CD8-positive, alpha-beta memory T cell (primary cell): ENCODE results near the gene TBC1D17. TPM values are rescaled to one million over a fixed set of nuclear protein-coding genes. Genes with fewer than 3 reads are reported as not detected.
"Not testable (repeated sequence)": the region's sequence is repeated elsewhere in the genome, so short reads cannot be mapped to it uniquely, and the experiment has no call there.

Experiments
- CTCF ChIA-PET: fragments of 350-600 bp; sonication (Branson Sonifier 250); formaldehyde crosslinking; loops from one replicate; lab custom pipeline; 2021; ENCODE audit warnings: antibody characterized with exemption; lab: Charles Lee
- POLR2A ChIA-PET: fragments of 350-600 bp; sonication (Branson Sonifier 250); formaldehyde crosslinking; loops from one replicate; lab custom pipeline; 2021; ENCODE audit warnings: antibody characterized with exemption; lab: Charles Lee
- DNase-seq, 5 donors: peaks; one replicate each; pipeline versions ENCODE4 v3.0.0 to v3.0.0-alpha.2; 2020 to 2022; ENCODE audit warnings: mixed read lengths in 1 of 5
- H3K27ac ChIP-seq: one replicate; pipeline ENCODE4 v1.7.0; 2013; ENCODE audit warnings: low read depth, mild to moderate bottlenecking, low read length, moderate library complexity
- H3K27me3 ChIP-seq: 2 replicates; pipeline ENCODE4 v1.7.0; 2013; ENCODE audit warnings: low read length, mild to moderate bottlenecking; ENCODE audit not compliant: insufficient read depth, poor library complexity, severe bottlenecking
- H3K36me3 ChIP-seq: 2 replicates; pipeline ENCODE4 v1.7.0; 2013; ENCODE audit warnings: mild to moderate bottlenecking, low read length, moderate library complexity; ENCODE audit not compliant: insufficient read depth
- H3K4me1 ChIP-seq: 2 replicates; pipeline ENCODE4 v1.7.0; 2013; ENCODE audit warnings: mild to moderate bottlenecking, low read length, moderate library complexity; ENCODE audit not compliant: insufficient read depth
- H3K4me3 ChIP-seq: 2 replicates; pipeline ENCODE4 v1.7.0; 2013; ENCODE audit warnings: mild to moderate bottlenecking, low read length
- H3K9me3 ChIP-seq: 2 replicates; pipeline ENCODE4 v1.7.0; 2013; ENCODE audit warnings: mild to moderate bottlenecking, low read length
- H3K27ac Mint-ChIP-seq, 8 donors: one replicate each; pipeline ENCODE4 v1.8.0; 2020 to 2021; ENCODE audit warnings: mixed read lengths in 8 of 8, mild to moderate bottlenecking in 6 of 8, inconsistent platforms in 3 of 8, moderate library complexity in 3 of 8
- H3K27me3 Mint-ChIP-seq, 2 donors: one replicate each; pipeline ENCODE4 v1.8.0; 2020 to 2021; ENCODE audit warnings: mixed read lengths in 2 of 2, mild to moderate bottlenecking in 1 of 2, moderate library complexity in 1 of 2
- H3K36me3 Mint-ChIP-seq, 3 donors: one replicate each; pipeline ENCODE4 v1.8.0; 2020 to 2021; ENCODE audit warnings: mixed read lengths in 3 of 3, inconsistent platforms in 1 of 3, mild to moderate bottlenecking in 1 of 3
- H3K4me1 Mint-ChIP-seq, 3 donors: one replicate each; pipeline ENCODE4 v1.8.0; 2020 to 2021; ENCODE audit warnings: mixed read lengths in 3 of 3, inconsistent platforms in 1 of 3, mild to moderate bottlenecking in 1 of 3
- H3K4me3 Mint-ChIP-seq, 7 donors: one replicate each; pipeline ENCODE4 v1.8.0; 2020 to 2021; ENCODE audit warnings: mixed read lengths in 7 of 7, mild to moderate bottlenecking in 6 of 7, moderate library complexity in 4 of 7, inconsistent platforms in 2 of 7
- H3K9me3 Mint-ChIP-seq, 5 donors: one replicate each; pipeline ENCODE4 v1.8.0; 2020 to 2022; ENCODE audit warnings: mixed read lengths in 5 of 5, mild to moderate bottlenecking in 3 of 5, moderate library complexity in 2 of 5, inconsistent platforms in 1 of 5
- polyA plus RNA-seq: library from polyadenylated mRNA; unstranded; fragments of 300-500 nt; fragmentation: Illumina TruSeq; gene quantifications from one replicate; pipeline ENCODE4 v1.2.3, GENCODE V29; 2021
- total RNA-seq, 2 experiments: library from RNA; stranded (reverse); gene quantifications; one replicate each; pipeline ENCODE4 v1.2.3, GENCODE V29; 2021

TBC1D17 gene
- total and polyA plus RNA-seq, 3 experiments from 2014 or later = 16.8 to 33.5 (median 31.7) TPM

DNA sequence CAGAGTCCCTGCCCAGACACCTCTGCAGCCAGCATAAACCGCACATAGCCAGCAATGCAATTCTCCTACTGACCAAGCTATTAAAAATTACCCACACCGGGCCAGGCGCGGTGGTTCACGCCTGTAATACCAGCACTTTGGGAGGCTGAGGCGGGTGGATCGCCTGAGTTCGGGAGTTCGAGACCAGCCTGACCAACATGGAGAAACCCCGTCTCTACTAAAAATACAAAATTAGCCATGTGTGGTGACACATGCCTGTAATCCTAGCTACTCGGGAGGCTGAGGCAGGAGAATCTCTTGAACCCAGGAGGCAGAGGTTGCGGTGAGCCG lies 47.3 kb downstream of the TBC1D17 start:
- H3K27ac ChIP-seq, H3K27me3 ChIP-seq, CTCF ChIA-PET, H3K9me3 ChIP-seq, DNase-seq, H3K27me3 Mint-ChIP-seq, H3K4me3 ChIP-seq, POLR2A ChIA-PET, H3K27ac Mint-ChIP-seq, H3K9me3 Mint-ChIP-seq: not testable (repeated sequence)
- Histone ChIP-seq H3K36me3 (peaks cover 36% of the 10 kb centered on the region), H3K4me1 (peaks cover 23% of the 10 kb centered on the region)
- H3K36me3 Mint-ChIP-seq = peaks cover 0 to 79% (median 10%) of the 10 kb centered on the region in 3 donors
- peaks cover 38 to 71% (median 46%) of the 10 kb centered on the region in 3 donors for H3K4me1 Mint-ChIP-seq
- peak overlapping the region in 1 of 7 donors; percentile 74 for H3K4me3 Mint-ChIP-seq

GRCh38 chr19:49925486-49925885 lies 48.0 kb downstream of the TBC1D17 start:
- Mint-ChIP-seq H3K36me3 (peaks cover 0 to 76% (median 8%) of the 10 kb centered on the region in 3 donors), H3K9me3 (peaks cover 0 to 3% (median 0%) of the 10 kb centered on the region in 5 donors), H3K4me3 (peak overlapping the region in 3 of 7 donors; percentile 8 to 58 (median 41)), H3K27me3 (peaks cover 0 to 7% of the 10 kb centered on the region in 2 donors), H3K4me1 (peaks cover 42 to 74% (median 49%) of the 10 kb centered on the region in 3 donors), H3K27ac (peak overlapping the region in 1 of 8 donors; percentile 23)
- Histone ChIP-seq H3K4me1 (peaks cover 29% of the 10 kb centered on the region), H3K27ac (no peak overlapping the region), H3K27me3 (no peaks in the 10 kb centered on the region), H3K4me3 (no peak overlapping the region), H3K36me3 (peaks cover 36% of the 10 kb centered on the region), H3K9me3 (no peaks in the 10 kb centered on the region)
- ChIA-PET CTCF (no interaction called here), POLR2A (no interaction called here)
- no peak for DNase-seq

GRCh38 chr19:49926515-49926914 lies 49.0 kb downstream of the TBC1D17 start:
- peaks cover 48 to 76% (median 58%) of the 10 kb centered on the region in 3 donors for H3K4me1 Mint-ChIP-seq
- Histone ChIP-seq H3K9me3 (no peaks in the 10 kb centered on the region), H3K4me1 (peaks cover 34% of the 10 kb centered on the region), H3K36me3 (peaks cover 30% of the 10 kb centered on the region), H3K27me3 (no peaks in the 10 kb centered on the region), H3K27ac (no peak overlapping the region), H3K4me3 (no peak overlapping the region)
- peaks cover 0 to 3% (median 0%) of the 10 kb centered on the region in 5 donors for H3K9me3 Mint-ChIP-seq
- peaks cover 0 to 66% (median 8%) of the 10 kb centered on the region in 3 donors for H3K36me3 Mint-ChIP-seq
- peak overlapping the region in 2 of 7 donors; percentile 31 to 52 for H3K4me3 Mint-ChIP-seq
- H3K27me3 Mint-ChIP-seq = peaks cover 0 to 7% of the 10 kb centered on the region in 2 donors
- peak overlapping the region in 1 of 8 donors; percentile 61 for H3K27ac Mint-ChIP-seq
- ChIA-PET POLR2A (no interaction called here), CTCF (no interaction called here)
- DNase-seq = no peak

DNA sequence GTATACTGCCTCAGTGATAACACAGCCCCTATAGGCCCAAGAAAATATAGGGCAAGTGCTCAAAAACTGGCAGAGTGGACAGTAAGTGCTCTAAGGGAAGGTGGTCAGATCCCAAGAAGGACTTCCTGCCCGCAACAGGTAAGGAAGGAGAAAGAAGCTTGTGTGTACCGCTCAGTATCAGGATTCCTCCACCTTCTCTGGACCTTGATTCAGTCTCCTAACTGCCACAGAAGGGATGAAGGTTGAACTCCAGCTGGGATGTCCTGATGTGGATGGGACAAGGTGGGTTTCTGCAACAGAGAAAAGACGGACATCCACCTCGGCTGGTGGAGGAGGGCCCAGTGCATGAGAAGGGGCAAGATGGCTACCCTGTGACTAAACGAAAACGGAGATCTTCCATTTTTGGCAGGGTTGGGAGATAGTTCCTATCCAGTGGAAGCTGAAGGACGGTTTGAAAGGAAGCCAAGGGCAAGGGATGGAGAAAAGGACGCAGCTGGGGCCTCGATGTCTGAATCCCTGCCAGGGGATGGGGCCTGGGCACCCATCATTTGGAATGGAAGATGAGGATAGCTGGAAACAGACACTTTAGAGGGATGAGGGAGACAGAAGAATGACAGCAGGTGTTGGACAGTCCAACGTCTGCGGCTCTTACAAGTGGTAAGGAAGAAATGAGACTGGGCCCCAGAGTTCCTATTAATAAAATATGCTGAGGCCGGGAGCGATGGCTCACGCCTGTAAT lies 50.2 kb downstream of the TBC1D17 start:
- H3K4me3 Mint-ChIP-seq = peak overlapping the region; percentile 92 to 99 (median 98)
- CTCF ChIA-PET = no interaction called here
- peaks cover 0 to 3% (median 0%) of the 10 kb centered on the region in 5 donors for H3K9me3 Mint-ChIP-seq
- peaks cover 55 to 76% (median 60%) of the 10 kb centered on the region in 3 donors for H3K4me1 Mint-ChIP-seq
- no peak overlapping the region for H3K27ac ChIP-seq
- peaks cover 24% of the 10 kb centered on the region for H3K36me3 ChIP-seq
- peaks cover 0 to 55% (median 8%) of the 10 kb centered on the region in 3 donors for H3K36me3 Mint-ChIP-seq
- peak overlapping the region; percentile 20 for H3K4me3 ChIP-seq
- POLR2A ChIA-PET = interaction anchor here (0.7 kb wide), 1 partner anchor 45 kb away, joined by 3 read pairs; no protein-coding TSS in a partner anchor
- no peak for DNase-seq
- H3K27me3 Mint-ChIP-seq = peaks cover 0 to 7% of the 10 kb centered on the region in 2 donors
- no peaks in the 10 kb centered on the region for H3K9me3 ChIP-seq
- H3K27ac Mint-ChIP-seq = peak overlapping the region; percentile 43 to 99 (median 92)
- H3K27me3 ChIP-seq = no peaks in the 10 kb centered on the region
- peaks cover 39% of the 10 kb centered on the region for H3K4me1 ChIP-seq

DNA sequence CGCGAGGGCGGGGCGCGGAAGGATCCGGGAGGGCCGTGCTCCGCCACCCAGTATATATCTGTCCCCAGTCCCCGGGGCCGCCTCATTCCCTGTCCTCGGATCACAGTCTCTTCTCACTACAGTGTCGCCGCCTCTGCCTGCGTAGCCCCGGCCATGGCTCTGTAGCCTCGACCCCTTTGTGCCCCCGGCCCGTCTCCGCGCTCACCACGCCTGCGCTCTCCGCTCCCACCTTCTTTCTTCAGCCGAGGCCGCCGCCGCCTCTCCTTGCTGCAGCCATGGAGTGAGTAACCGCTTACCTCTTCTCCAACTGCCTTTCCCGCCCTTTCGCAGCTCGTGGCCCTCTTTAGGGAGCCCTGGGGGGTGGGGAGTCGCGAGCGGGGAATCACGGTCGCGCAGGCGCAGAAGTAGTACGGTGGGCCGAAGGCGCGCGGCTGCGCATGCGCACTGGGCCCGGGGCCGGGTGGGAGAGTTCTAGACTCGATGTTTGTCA lies 51.7 kb downstream of the TBC1D17 start, which contains the start of the genes ATF5 and NUP62:
TSS of gene ATF5 (plus strand) at position 85 of the 490 bp plus-strand sequence. CDS start 1,646 bp downstream, outside the sequence.
TSS of gene NUP62 (minus strand) at position 384 of the 490 bp plus-strand sequence. CDS start 19,697 bp downstream, outside the sequence.
- Histone ChIP-seq H3K9me3 (no peaks in the 10 kb centered on the region), H3K36me3 (peaks cover 16% of the 10 kb centered on the region), H3K4me3 (peak within 1 kb of the TSS; percentile 96), H3K27ac (peak within 1 kb of the TSS; percentile 82), H3K4me1 (peaks cover 46% of the 10 kb centered on the region), H3K27me3 (no peaks in the 10 kb centered on the region)
- Mint-ChIP-seq H3K27ac (peak within 1 kb of the TSS; percentile 88 to 99 (median 98)), H3K36me3 (peaks cover 0 to 41% (median 8%) of the 10 kb centered on the region in 3 donors), H3K4me3 (peak within 1 kb of the TSS; percentile 92 to 99 (median 98)), H3K9me3 (peaks cover 0 to 3% (median 0%) of the 10 kb centered on the region in 5 donors), H3K4me1 (peaks cover 61 to 75% (median 72%) of the 10 kb centered on the region in 3 donors), H3K27me3 (peaks cover 0 to 7% of the 10 kb centered on the region in 2 donors)
- peak; percentile 88 to 94 (median 91) for DNase-seq
- ChIA-PET POLR2A (interaction anchor here (0.5 to 2.2 kb wide), 11 partner anchors 32 to 339 kb away, joined by 3 to 13 read pairs (median 5); partner anchors contain the start of genes AKT1S1, IL4I1, PNKP and TBC1D17), CTCF (interaction anchor here (0.7 to 1.5 kb wide), 7 partner anchors 8 to 212 kb away, joined by 3 to 7 read pairs (median 3); partner anchors contain the start of gene IL4I1)

DNA sequence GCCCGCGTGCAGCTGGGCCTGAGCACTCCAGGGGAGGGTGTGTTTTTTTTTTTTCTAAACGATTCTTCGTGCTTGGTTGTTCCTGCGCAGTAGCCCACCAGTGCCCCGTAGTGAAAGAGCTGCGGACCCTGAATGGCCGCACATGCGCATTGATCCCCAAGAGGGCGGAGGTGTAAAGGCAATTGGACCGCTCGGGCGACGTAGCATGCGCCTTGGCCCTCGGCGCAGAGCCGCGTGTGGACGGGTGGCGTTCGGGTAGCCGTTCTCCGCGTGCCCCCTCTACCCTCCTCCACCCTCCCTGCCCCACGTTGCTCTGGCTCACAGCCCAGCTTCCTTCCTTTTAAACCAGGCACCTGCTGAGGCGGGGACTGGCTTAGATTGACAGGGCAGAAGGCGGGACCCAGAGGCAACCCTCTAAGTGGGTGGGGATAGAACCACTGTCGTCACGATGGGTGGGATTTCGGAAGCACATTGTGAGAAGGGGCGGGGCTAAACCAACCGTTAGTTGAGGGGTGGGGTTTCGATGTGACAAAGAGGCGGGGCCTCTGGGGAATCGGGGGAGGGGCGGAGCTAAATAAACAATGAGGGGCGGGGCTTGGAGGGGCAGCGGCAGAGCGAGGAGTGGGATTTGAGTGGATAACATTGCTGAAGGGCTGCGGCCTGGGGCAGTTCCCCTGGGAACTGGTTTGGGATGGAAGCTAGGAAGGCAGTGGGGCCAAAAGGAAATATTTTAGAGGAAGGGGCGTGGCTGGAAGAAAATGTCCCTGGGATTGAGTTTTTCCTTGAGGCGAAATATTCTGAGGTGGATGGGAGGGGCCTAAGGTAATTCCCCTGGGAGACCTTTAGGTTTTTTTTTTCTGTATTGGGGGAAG lies 52.3 kb downstream of the TBC1D17 start:
- POLR2A ChIA-PET = interaction anchor here (0.5 to 2.2 kb wide), 12 partner anchors 33 to 340 kb away, joined by 3 to 13 read pairs (median 4); partner anchors contain the start of genes AKT1S1, AP2A1, IL4I1 and PNKP
- Histone ChIP-seq H3K4me3 (peak overlapping the region; percentile 96), H3K9me3 (no peaks in the 10 kb centered on the region), H3K27ac (peak overlapping the region; percentile 82), H3K36me3 (peaks cover 10% of the 10 kb centered on the region), H3K27me3 (no peaks in the 10 kb centered on the region), H3K4me1 (peaks cover 46% of the 10 kb centered on the region)
- H3K36me3 Mint-ChIP-seq = peaks cover 0 to 34% (median 8%) of the 10 kb centered on the region in 3 donors
- H3K9me3 Mint-ChIP-seq = peaks cover 0 to 3% (median 0%) of the 10 kb centered on the region in 5 donors
- peak overlapping the region; percentile 92 to 99 (median 98) for H3K4me3 Mint-ChIP-seq
- CTCF ChIA-PET = interaction anchor here (0.9 to 1.5 kb wide), 6 partner anchors 8 to 212 kb away, joined by 3 to 7 read pairs (median 3); partner anchors contain the start of gene IL4I1
- peaks cover 0 to 7% of the 10 kb centered on the region in 2 donors for H3K27me3 Mint-ChIP-seq
- peaks cover 61 to 73% (median 72%) of the 10 kb centered on the region in 3 donors for H3K4me1 Mint-ChIP-seq
- H3K27ac Mint-ChIP-seq = peak overlapping the region; percentile 88 to 99 (median 97)
- DNase-seq = peak; percentile 82 to 96 (median 94)
